Stimulated activated CD8-positive, alpha-beta memory T cell treated with anti-CD3 and anti-CD28 coated beads, Interleukin-4, amount 100 ng/mL, for 4 hours (primary cell): ENCODE measurements around the gene ADI1.
A peak's percentile ranks its signal among the peaks of the same experiment; 100 is the strongest.

Experiments
- DNase-seq, 2 donors: peaks; one replicate each; pipeline ENCODE4 v3.0.0-alpha.2; 2020; ENCODE audit warnings: low read depth in 2 of 2, low spot score in 1 of 2

Gene ADI1, protein sequence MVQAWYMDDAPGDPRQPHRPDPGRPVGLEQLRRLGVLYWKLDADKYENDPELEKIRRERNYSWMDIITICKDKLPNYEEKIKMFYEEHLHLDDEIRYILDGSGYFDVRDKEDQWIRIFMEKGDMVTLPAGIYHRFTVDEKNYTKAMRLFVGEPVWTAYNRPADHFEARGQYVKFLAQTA

GRCh38 chr2:3519255-3520205 is at the start of gene ADI1:
Gene ADI1 (minus strand): TSS chr2:3519531. CDS start chr2:3519487, 44 bp downstream.
- DNase-seq, result peak; percentile 43 to 59

DNA sequence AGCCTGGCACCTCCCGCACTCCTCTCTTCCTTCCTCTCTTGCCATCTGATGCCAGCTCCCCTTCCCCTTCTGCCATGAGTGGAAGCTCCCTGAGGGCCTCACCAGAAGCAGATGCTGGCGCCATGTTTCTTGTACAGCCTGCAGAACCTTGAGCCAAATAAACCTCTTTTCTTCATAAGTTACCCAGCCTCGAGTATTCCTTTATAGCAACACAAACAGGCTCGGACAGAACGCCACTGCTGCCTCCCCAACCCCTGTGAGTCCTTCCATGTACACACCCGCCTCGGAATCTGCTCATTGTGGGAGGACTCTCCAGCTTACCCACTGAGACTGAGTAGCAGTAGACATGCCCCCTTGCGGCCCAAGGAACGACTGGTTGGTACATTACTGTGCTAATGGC is 47.5 kb upstream of the ADI1 start:
- no peak for DNase-seq

DNA sequence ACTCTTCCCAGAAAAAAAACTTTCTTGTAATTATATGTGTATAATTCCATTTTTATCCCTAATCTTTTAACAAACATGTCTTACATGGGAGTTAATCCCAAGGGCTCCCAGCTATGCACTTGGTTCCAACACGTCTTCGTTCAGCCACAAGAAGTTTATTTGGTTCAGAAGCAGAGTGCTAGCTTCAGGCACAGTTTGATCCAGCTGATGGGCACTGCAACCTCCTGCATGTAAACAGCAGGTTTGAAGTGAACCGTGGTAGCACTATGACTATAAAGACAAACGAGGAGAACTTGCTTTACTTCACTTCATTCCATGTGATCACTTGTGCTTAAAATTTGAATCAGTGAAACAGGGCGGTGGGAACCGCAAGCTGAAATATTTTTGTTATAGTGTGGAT is 45.8 kb upstream of the ADI1 start:
- no peak for DNase-seq

- no peak for DNase-seq
Measured at GRCh38 chr2:3563521-3563976, 44.2 kb upstream of the ADI1 start.

GRCh38 chr2:3558205-3559014 is 39.1 kb upstream of the ADI1 start, which contains the start of gene RNASEH1:
Gene RNASEH1 (minus strand): TSS chr2:3558333. CDS start chr2:3558260, 73 bp downstream.
- DNase-seq, result peak; percentile 96 to 99

GRCh38 chr2:3557639-3558204 is 38.4 kb upstream of the ADI1 start:
- DNase-seq, result no peak

DNA sequence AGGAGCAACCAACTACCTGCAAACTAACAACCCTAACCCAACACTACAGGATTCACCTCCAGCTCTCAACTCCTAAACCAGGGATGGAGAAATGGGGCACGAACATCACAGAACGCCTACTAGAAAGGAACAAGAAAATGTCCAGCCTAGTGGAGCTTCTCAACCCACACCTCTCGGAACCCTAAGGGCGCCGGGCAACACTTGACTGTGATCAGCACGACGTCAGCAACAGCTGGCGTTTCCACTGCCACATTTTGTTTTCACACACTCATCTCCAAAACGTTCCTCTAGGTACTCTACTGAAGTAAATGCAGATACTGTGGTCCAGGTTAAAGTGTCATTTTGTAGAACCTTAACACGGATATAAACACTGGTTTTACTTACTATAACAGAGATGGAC is 34.6 kb upstream of the ADI1 start:
- DNase-seq, result no peak

GRCh38 chr2:3547915-3548314 is 28.6 kb upstream of the ADI1 start:
- DNase-seq, result no peak

GRCh38 chr2:3545788-3546478 is 26.6 kb upstream of the ADI1 start:
- no peak for DNase-seq

GRCh38 chr2:3543023-3543683 is 23.8 kb upstream of the ADI1 start:
- no peak for DNase-seq

DNA sequence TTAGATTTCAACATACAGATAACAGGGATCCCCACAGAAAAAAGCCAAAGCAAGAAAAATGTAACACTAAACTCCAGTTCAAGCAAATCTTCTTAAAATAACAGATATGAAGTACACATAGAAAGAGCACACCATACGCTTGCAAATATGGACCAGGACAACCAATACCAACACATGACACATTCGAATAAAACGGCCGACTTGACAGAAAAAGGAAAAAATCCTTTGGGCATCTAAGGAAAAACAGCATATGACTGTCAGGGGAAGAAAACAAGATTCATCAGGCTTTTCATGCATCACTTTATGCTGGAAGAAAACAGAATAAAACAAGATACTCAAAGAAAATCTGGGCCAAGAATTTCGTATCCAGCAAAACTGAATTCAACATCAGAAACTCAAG is 22.8 kb upstream of the ADI1 start:
- no peak for DNase-seq

- no peak for DNase-seq
Measured at GRCh38 chr2:3539836-3540235, 20.5 kb upstream of the ADI1 start.

DNA sequence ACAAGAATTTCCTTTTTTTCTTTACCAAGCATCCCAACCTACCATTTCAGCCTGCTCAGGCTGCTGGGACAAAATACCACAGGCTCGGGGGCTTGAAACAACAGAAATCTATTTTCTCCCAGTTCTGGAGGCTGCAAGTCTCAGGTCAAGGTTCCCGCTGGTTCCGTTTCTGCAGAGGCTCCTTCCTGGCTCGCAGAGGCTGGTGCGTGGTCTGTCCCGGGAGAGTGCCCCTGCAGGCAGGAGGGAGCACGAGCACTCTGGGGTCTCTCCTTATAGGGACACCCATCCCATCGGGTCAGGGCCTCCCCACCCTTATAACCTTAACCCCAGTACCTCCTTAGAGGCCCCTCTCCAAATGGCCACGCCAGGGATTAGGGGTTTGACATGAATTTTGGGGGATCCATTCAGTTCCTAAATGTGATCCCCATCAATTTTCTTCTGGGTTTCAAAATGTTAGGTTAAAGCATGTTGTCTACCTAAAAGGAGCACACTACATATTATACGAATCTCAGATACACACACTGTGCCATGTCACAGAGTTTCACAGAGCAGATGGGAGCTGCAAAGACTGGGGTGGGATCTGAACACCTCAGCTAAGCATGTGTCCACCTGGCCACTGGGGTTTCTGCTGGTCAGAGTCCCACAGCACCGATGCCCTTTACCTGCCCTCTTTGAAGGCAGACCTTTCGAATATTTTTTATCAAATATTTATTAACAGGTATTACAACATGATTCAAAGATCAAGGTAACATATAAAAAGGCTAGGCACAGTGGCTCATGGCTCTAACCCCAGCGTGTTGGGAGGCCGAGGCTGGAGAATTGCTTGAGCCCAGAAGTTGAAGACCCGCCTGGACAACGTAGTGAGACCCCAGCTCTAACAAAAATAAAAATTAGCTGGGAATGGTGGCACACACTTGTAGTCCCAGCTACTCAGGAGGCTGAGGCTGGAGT is 17.6 kb upstream of the ADI1 start:
- DNase-seq, result no peak

DNA sequence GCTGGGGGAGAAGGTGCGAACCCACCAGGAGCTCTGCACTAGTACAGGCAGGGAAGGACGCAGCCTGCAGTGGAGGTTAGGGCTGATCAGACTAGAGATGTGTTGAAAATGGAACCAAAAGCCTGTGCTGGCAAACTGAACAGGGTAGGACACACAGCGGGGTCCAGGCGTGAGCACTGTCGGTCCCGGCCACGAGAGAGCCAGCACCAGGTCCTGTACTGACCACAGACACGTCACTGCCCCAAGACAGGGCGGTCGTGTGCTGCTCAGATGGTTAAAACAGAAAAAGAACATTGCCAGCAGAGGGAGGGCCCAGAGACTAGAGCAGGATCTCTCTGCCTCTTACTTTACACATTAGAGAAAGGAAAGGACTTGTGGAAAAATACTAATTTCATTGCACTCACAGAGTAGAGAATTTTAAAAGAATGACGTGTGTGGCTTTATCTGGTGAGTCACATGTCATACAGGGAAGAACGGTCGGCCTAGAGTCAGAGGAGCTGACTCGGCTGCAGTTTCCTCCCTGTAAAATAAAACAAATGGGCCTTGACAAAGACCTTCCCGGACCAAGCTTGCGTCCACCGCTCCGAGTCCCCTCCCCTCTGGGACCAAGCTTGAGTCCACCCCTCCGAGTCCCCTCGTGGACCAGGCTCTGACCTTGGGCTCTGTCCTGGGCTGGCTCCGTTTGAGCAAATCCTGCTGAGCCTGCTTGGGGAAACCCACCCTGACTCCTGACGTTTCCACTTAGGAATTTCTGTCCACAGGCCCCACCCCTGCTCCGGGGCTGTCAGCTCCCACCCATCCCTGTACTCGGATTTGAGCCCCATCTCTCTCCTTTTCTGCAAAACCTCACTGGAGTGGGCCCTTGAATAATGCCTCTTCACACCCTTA is 16.7 kb upstream of the ADI1 start:
- DNase-seq, result no peak

GRCh38 chr2:3535467-3535793 is 16.1 kb upstream of the ADI1 start:
- DNase-seq, result no peak

- DNase-seq, result no peak
Measured at GRCh38 chr2:3534251-3534814, 15.0 kb upstream of the ADI1 start.

GRCh38 chr2:3533836-3534235 is 14.5 kb upstream of the ADI1 start:
- DNase-seq, result no peak

DNA sequence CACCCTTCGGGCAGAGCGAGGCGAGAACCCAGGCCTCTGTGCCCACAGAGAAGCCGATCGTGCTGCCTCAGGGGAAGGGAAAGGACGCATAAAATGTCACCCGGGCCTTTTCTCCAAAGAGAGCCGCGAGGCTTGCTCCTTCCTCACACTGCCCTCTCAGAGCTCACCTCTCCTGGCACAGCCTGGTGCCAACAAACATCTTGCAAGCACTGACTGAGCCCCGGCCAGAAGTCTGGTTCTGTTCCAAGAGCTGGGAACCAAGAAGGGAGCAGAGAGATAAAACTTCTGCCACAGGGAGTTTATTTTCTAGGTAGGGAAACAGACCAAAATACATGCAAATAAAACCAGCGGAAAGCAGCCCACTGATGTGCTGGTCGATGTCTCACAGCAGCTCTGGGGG is 13.6 kb upstream of the ADI1 start:
- DNase-seq, result no peak
